Measurements from ENCODE around the gene UPB1. TPM values are rescaled to one million over a fixed set of nuclear protein-coding genes. Genes with fewer than 3 reads are reported as not detected.

The UPB1 gene
- total and polyA plus RNA-seq, 10 donors: 0.38 to 3.9 (median 1.6) TPM

DNA sequence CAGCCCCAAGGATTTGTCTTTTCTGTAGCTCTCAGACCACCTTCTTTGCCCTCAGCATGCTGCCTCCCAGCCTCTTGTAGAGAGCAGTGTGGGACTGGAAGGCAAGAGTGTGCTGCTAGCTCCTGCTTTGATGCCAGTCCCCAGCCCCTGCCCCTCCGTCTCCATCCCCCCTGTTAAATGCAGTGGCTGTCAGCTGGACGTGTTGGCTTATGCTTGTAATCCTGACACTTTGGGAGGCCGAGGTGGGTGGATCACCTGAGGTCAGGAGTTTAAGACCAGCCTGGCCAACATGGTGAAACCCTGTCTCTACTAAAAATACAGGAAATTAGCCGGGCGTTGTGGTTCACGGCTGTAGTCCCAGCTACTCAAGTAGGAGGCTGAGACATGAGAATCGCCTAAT, 76.1 kb downstream of the UPB1 start:
- TF ChIP-seq POLR2AphosphoS5 (IDR thresholded peaks at IDR 0.05): no peak
- TF ChIP-seq CTCF (IDR thresholded peaks at IDR 0.05 in 8 of 11, conservative IDR thresholded peaks at IDR 0.05 in 3 of 11): no peak
- no peak for TF ChIP-seq POLR2A (IDR thresholded peaks at IDR 0.05)
- H3K27me3 ChIP-seq (replicated peaks in 1 of 7): no peaks in the 10 kb centered on the region
- no peak overlapping the region for H3K27ac ChIP-seq
- H3K9me3 ChIP-seq: no peaks in the 10 kb centered on the region
- H3K36me3 ChIP-seq: peaks cover 0 to 98% (median 67%) of the 10 kb centered on the region in 6 donors
- WGBS, 5 donors: 92 to 97% (median 93%) methylated on average over 7 of the region's 7 CpGs
- DNase-seq: no peak
- intact Hi-C loops (cut with DNase I; ENCODE audit: low total_unique reads): no loop called here
- no peak overlapping the region for H3K4me3 ChIP-seq
- peaks cover 5 to 19% (median 10%) of the 10 kb centered on the region in 6 donors for H3K4me1 ChIP-seq

DNA sequence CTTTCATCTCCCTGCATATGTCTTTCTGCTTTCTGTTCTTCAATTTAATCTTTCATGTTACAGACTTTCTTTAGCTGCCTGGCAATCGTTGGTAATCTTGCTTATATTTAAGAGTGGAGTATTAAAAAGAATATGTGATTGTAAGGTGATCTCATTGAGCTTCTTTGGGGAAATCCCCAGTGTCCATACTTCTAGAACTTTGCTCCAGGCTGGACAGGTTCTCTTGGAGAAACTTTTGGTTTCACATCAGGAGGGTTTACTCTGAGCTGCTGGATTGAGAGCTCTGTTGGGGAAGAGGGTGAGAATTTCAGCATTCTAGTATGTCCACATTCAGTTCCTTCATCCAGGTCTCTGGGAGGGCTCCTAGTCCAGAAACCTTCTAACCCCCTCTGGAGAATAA, 81.6 kb downstream of the UPB1 start:
- intact Hi-C loops (cut with DNase I; ENCODE audit: low total_unique reads): no loop called here
- Histone ChIP-seq H3K36me3 (peaks cover 0 to 72% (median 31%) of the 10 kb centered on the region in 6 donors), H3K27me3 (replicated peaks in 1 of 7) (no peaks in the 10 kb centered on the region), H3K4me3 (no peak overlapping the region), H3K27ac (no peak overlapping the region), H3K4me1 (no peaks in the 10 kb centered on the region), H3K9me3 (no peaks in the 10 kb centered on the region)
- no peak for TF ChIP-seq POLR2A (IDR thresholded peaks at IDR 0.05)
- no peak for TF ChIP-seq CTCF (IDR thresholded peaks at IDR 0.05 in 8 of 11, conservative IDR thresholded peaks at IDR 0.05 in 3 of 11)
- TF ChIP-seq POLR2AphosphoS5 (IDR thresholded peaks at IDR 0.05): no peak
- no peak for DNase-seq
- WGBS, 5 donors: 79 to 92% (median 90%) methylated on average over 1 of the region's 1 CpG

Other genes with a start within 250 kb of the UPB1 start
- gene SPECC1L, start 224.5 kb upstream of the UPB1 start, total RNA-seq: 10 to 100 TPM; 37.6 to 65.4 (median 53.9) TPM
- 10 to 100 TPM in 1 of 3 donors, 1 to 10 TPM in 2; 5.0 to 14.1 (median 6.0) TPM for gene SPECC1L, start 224.5 kb upstream of the UPB1 start, polyA plus RNA-seq
- gene ADORA2A, start 67.7 kb upstream of the UPB1 start, total RNA-seq: 10 to 100 TPM; 15.8 to 31.1 (median 25.2) TPM
- gene ADORA2A, start 67.7 kb upstream of the UPB1 start, polyA plus RNA-seq: 10 to 100 TPM in 2 of 3 donors, 1 to 10 TPM in 1; 8.3 to 14.8 (median 14.2) TPM
- 100 to 1,000 TPM in 5 of 7 donors, 10 to 100 TPM in 2; 85.4 to 162 (median 112) TPM for gene GUCD1, start 59.8 kb downstream of the UPB1 start, total RNA-seq
- 100 to 1,000 TPM in 2 of 3 donors, 10 to 100 TPM in 1; 82.6 to 108 (median 105) TPM for gene GUCD1, start 59.8 kb downstream of the UPB1 start, polyA plus RNA-seq
- gene SNRPD3, start 60.7 kb downstream of the UPB1 start, total RNA-seq: 100 to 1,000 TPM in 2 of 7 donors, 10 to 100 TPM in 5; 52.0 to 142 (median 66.3) TPM
- gene SNRPD3, start 60.7 kb downstream of the UPB1 start, polyA plus RNA-seq: 100 to 1,000 TPM in 2 of 3 donors, 10 to 100 TPM in 1; 89.8 to 113 (median 113) TPM
- gene LRRC75B, start 97.7 kb downstream of the UPB1 start, total RNA-seq: 1 to 10 TPM; 2.9 to 6.6 (median 5.3) TPM
- 1 to 10 TPM; 3.4 to 6.7 (median 6.4) TPM for gene LRRC75B, start 97.7 kb downstream of the UPB1 start, polyA plus RNA-seq
- gene GGT1, start 107.9 kb downstream of the UPB1 start, total RNA-seq: 10 to 100 TPM; 11.3 to 22.9 (median 18.4) TPM
- 10 to 100 TPM; 10.9 to 27.2 (median 15.1) TPM for gene GGT1, start 107.9 kb downstream of the UPB1 start, polyA plus RNA-seq

All from spleen (tissue), 11 donors.